Measurements from ENCODE around the gene RASSF5.

Gene RASSF5

GRCh38 chr1:206560007-206560716, 52.8 kb downstream of the RASSF5 start:
- no peak for TF ChIP-seq ZNF274 (IDR thresholded peaks at IDR 0.05; ENCODE audit: low read depth, low read length)
- peak overlapping the region; percentile 86 for H3K4me3 ChIP-seq (ENCODE audit: low read length)

GRCh38 chr1:206563367-206564207, 56.3 kb downstream of the RASSF5 start:
- TF ChIP-seq ZNF274 (IDR thresholded peaks at IDR 0.05; ENCODE audit: low read depth, low read length) = no peak
- H3K4me3 ChIP-seq (ENCODE audit: low read length) = peak overlapping the region; percentile 20; the same call in 1 of the 2 replicates

GRCh38 chr1:206565995-206566394, 58.7 kb downstream of the RASSF5 start:
- TF ChIP-seq ZNF274 (IDR thresholded peaks at IDR 0.05; ENCODE audit: low read depth, low read length) = no peak
- no peak overlapping the region for H3K4me3 ChIP-seq (ENCODE audit: low read length)

GRCh38 chr1:206566999-206567398, 59.7 kb downstream of the RASSF5 start:
- no peak for TF ChIP-seq ZNF274 (IDR thresholded peaks at IDR 0.05; ENCODE audit: low read depth, low read length)
- no peak overlapping the region for H3K4me3 ChIP-seq (ENCODE audit: low read length)

- H3K4me3 ChIP-seq (ENCODE audit: low read length) = no peak overlapping the region
- no peak for TF ChIP-seq ZNF274 (IDR thresholded peaks at IDR 0.05; ENCODE audit: low read depth, low read length)
Measured at GRCh38 chr1:206568256-206568655, 60.9 kb downstream of the RASSF5 start.

- no peak for TF ChIP-seq ZNF274 (IDR thresholded peaks at IDR 0.05; ENCODE audit: low read depth, low read length)
- no peak overlapping the region for H3K4me3 ChIP-seq (ENCODE audit: low read length)
Measured at GRCh38 chr1:206568779-206569352, 61.5 kb downstream of the RASSF5 start.

GRCh38 chr1:206569556-206569955, 62.2 kb downstream of the RASSF5 start:
- TF ChIP-seq ZNF274 (IDR thresholded peaks at IDR 0.05; ENCODE audit: low read depth, low read length) = no peak
- H3K4me3 ChIP-seq (ENCODE audit: low read length) = no peak overlapping the region

- TF ChIP-seq ZNF274 (IDR thresholded peaks at IDR 0.05; ENCODE audit: low read depth, low read length) = no peak
- H3K4me3 ChIP-seq (ENCODE audit: low read length) = no peak overlapping the region
Measured at GRCh38 chr1:206570529-206570928, 63.2 kb downstream of the RASSF5 start.

- H3K4me3 ChIP-seq (ENCODE audit: low read length) = no peak overlapping the region
- no peak for TF ChIP-seq ZNF274 (IDR thresholded peaks at IDR 0.05; ENCODE audit: low read depth, low read length)
Measured at GRCh38 chr1:206572835-206573234, 65.5 kb downstream of the RASSF5 start.

GRCh38 chr1:206573319-206573718, 66.0 kb downstream of the RASSF5 start:
- TF ChIP-seq ZNF274 (IDR thresholded peaks at IDR 0.05; ENCODE audit: low read depth, low read length) = no peak
- H3K4me3 ChIP-seq (ENCODE audit: low read length) = no peak overlapping the region

GRCh38 chr1:206573762-206574161, 66.4 kb downstream of the RASSF5 start:
- no peak overlapping the region for H3K4me3 ChIP-seq (ENCODE audit: low read length)
- no peak for TF ChIP-seq ZNF274 (IDR thresholded peaks at IDR 0.05; ENCODE audit: low read depth, low read length)

- H3K4me3 ChIP-seq (ENCODE audit: low read length) = peak overlapping the region; percentile 16; the same call in 1 of the 2 replicates
Measured at GRCh38 chr1:206575165-206575893, 68.0 kb downstream of the RASSF5 start.

GRCh38 chr1:206575894-206576737, 68.8 kb downstream of the RASSF5 start:
- no peak for TF ChIP-seq ZNF274 (IDR thresholded peaks at IDR 0.05; ENCODE audit: low read depth, low read length)
- no peak overlapping the region for H3K4me3 ChIP-seq (ENCODE audit: low read length)

More at GRCh38 chr1:206575165-206575893, 68.0 kb downstream of the RASSF5 start:
- TF ChIP-seq ZNF274 (IDR thresholded peaks at IDR 0.05; ENCODE audit: low read depth, low read length) = no peak
